HG03439 (cell line): Measurements from ENCODE around the gene SORBS1.
"Not testable (repeated sequence)": the region's sequence is repeated elsewhere in the genome, so short reads cannot be mapped to it uniquely, and the experiment has no call there.

ENCODE experiments used
- ATAC-seq: cut with Tn5 transposase; IDR thresholded peaks from one replicate; pipeline ENCODE4 v1.9.1; 2021; ENCODE audit warnings: mild to moderate bottlenecking, moderate library complexity; ENCODE audit not compliant: unreplicated experiment

Gene SORBS1

DNA sequence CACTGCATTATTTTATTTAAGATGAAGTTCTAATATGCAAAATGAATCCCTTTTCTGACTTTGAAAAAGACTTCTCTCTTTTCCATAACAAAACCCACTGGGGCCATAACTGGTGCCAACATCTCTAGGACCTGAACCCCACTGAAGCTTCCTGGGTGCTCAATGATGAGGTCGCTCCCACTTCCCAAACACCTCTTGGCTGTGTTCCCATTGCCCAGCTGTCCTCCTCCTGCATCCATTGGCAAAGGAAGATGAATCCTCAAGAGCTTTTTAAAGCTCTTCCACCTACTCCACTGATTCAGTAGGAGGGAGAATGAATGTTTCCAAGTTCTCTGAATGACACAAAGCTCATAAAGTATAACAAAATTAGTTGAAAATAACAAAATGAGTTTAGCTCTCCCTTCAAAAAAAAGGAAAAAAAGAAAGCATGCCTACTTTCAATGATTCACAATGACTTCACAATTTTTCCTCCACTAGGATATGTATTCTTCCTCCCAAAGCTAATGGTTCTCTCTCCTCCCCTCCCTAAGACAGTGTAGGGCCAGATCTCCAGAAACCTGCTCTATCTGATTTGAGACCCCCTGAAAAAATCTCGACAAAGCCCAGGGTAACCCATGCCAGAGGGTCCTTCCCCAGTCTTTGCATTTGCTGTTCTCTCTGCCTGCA lies 64.8 kb downstream of the SORBS1 start:
- ATAC-seq: no peak

GRCh38 chr10:95493862-95494261 lies 67.3 kb downstream of the SORBS1 start:
- no peak for ATAC-seq

DNA sequence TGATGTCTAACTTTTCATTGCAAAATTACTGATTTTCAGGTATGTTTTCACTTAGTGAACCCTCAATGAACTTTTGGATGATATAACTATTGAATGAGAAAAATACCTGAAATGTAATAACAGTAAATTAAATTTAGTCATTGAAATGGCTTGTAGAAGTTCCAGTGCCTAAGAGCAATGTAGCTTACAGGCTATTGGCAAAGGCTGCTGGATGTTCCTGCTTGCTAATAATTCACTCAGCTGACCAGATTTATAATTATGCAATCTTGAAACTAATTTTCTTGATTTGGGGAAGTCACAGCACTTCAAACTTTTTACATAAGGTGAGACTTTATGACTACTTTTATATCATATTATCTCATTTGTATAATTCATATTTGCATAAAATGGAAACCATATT lies 73.2 kb downstream of the SORBS1 start:
- no peak for ATAC-seq

DNA sequence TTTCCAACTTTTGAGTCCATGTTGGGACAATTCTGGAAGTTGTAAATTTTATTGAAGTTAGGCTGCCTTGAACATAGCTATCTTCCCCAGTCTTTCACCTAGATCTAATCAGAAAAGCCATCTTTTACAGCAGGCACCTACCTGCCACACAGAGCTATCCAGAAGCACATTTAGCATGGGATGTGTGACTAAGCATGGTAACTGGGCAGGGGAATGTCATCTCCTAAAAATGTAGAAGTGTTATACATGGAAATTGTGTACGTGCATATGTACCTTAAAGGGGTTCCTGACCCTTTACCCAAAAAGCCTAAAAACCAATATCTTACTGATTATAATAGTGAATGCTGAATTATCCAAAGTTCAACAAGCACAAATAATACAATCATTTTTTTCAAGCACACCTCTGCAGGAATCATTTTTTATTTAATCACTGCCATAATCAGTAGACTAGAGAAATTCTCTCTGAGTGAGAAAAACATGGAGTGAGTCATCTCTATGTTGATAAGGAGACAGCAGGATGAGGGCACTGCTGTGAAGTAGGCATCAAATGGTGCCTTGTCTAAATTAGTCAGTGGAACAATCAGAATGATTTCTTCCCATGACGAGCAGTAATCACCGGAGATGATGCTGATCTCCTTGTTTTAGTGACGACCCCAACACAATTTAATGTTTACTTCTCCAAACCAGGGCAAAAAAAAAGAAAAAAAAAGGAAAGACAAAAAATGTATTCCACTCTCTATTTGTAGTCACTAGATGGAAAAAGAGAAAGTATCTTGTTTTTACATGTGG lies 75.9 kb downstream of the SORBS1 start:
- ATAC-seq: no peak

GRCh38 chr10:95482501-95483233 lies 78.5 kb downstream of the SORBS1 start:
- no peak for ATAC-seq

GRCh38 chr10:95480901-95481491 lies 80.2 kb downstream of the SORBS1 start:
- no peak for ATAC-seq

DNA sequence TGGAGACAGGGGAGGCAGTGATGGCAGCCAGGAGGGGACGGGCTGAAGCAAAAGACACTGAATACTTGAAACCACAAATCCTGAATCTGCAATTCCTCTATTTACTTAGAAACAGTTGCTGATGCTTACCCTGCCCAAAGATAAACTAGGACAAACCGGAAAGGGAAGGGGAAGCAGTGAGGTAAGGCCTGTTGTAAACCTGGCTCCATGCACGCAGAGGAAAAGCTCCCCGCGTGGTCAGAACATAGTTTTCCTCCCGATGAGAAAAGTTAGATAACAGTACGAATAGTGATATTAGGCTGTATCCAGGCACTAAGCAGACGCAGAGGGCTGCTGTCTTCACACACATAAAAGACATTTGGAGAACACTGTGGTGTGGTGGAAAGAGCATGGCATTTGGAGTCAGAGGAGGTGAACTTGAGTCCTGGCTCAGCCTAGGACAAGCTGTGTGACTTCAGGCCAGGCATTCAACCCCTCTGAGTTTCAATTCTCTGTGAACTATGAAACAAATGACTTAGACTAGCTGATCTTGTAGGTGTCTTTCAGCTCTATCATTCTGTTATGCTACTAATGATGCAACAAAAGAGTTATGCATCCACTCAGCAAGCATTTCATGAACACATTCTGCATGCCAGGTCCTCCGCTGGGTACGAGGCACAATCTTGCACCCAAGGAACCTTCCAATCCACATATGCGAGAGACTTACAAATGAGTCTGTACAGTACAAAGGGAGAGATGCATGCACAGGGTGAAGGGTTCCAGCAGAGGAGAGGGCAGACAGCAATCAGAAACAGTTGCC lies 80.9 kb downstream of the SORBS1 start:
- ATAC-seq: no peak

DNA sequence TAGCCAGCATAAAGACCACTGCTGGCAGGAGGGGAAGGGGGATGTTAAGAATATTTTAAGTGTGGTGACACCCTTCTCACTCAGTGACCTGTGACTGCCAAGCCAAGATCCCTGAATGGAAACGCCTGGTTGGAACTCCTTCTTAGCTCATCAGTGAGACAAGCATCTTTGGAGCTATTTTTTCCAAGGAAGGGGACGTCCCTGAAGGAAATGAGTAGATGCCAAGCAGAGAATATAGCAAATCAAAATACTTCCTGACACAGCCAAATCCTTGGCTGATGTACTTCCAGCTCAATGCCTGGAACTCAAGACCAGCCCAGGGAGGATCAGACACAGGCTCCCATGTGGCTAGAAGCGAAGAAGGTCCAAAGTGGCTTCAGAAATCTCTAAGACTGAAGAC lies 82.2 kb downstream of the SORBS1 start:
- ATAC-seq: no peak

DNA sequence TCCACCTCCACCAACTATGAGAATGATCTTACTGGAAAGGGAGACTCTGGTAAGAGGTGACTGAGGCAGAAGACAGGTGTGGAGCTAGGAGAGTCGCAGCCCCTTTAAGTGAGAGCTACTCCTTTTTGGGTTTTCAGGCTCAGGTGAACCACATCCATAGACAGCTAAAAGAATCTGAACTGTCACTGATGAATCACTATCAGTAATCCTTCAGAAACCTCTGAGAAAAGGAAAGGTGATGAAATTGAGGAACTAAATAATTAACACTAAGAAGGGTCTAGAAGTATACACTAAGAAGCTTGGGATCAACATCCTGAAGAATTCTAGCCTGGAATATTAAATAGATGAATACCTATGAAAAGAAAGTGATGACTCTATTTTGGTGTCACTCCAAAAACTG lies 83.0 kb downstream of the SORBS1 start:
- no peak for ATAC-seq

DNA sequence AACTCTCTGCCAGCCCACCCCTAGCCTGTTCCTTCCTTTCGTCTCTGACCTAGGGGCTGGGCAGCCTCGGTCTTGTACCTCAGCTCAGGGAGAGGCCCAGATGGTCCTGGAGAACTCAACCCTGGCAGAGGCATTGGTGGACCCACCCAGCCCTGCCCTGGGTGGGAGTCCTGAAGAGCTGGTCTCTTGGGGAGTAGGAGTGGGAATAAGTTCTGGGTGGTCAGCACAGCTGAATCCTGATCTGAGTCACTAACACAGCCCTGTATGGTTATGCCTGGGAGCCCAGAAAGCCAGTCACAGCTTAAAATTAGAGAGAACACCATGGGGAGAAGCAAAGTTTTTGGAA lies 84.0 kb downstream of the SORBS1 start:
- ATAC-seq: no peak

- ATAC-seq: no peak
Measured at GRCh38 chr10:95476469-95477174, 84.5 kb downstream of the SORBS1 start.

DNA sequence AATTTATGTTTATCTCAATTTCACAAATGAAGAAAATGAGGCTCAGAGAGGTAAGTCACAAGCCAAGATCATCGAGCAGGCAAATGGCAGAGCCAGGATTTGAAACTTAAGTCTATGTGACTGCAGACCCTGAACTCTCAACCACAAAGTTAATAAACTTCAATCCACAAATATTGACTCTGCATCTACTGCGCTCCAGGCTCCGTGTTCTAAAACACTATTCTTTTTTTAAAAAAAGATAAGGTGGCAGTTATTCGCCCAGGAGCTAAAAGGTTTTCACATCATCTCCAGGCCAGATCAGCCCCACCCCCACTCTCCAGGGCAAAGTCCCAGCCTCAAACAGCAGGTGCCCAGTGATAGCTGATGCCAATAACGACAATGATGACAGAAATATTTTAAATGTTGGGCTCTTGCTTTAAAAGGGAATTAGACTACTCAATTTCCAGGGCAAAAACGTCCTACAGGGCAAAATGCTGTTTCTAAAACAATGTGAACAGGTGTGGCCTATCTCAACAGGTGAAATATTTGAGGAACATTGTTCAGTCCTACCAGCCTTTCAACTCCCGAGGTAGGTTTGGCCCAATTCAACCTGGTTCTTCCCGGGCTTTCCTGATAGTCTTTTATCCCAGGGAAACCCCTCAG lies 85.2 kb downstream of the SORBS1 start:
- no peak for ATAC-seq

- no peak for ATAC-seq
Measured at GRCh38 chr10:95475003-95475383, 86.2 kb downstream of the SORBS1 start.

- no peak for ATAC-seq
Measured at GRCh38 chr10:95474228-95475002, 86.8 kb downstream of the SORBS1 start.

- ATAC-seq: no peak
Measured at GRCh38 chr10:95472304-95473088, 88.7 kb downstream of the SORBS1 start.

DNA sequence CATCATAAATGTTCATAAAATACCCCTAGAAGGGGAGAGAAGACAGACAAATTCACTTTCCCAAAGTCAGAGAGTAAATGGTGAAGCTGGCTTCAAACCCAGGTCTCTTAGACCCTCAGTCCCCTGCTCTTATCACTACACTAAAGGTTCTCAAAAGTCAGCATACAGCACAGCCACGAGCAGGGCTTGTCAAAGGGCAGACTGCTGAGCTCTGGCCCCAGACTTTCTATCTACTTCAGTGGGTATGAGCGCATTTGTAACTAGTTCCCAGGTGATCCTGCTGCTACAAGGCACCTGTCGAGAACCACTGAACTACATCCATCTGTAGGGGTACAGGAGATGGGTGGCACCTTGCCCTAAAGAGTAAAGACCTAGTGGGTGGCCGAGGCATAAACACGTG lies 91.5 kb downstream of the SORBS1 start:
- ATAC-seq: no peak

- no peak for ATAC-seq
Measured at GRCh38 chr10:95469251-95469650, 91.9 kb downstream of the SORBS1 start.

DNA sequence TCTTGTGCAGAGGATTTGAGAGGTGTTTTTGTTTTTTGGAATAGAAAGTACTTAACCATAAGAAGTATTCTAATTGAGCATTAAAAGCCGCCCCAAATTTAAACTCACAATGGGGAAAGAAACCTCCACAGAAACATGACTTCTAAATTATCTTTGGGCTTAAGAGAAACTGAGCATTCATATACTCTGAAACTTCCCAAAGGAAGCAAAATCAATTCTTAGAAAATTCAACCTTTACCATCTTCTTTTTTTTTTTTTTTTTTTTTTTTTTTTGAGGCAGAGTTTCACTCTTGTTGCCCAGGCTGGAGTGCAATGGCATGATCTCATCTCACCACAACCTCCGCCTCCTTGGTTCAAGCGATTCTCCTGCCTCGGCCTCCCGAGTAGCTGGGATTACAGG lies 93.5 kb downstream of the SORBS1 start:
- not testable (repeated sequence) for ATAC-seq
